Glomerular visceral epithelial cell (primary cell): ENCODE measurements around the gene TMEM109.

ENCODE experiments used
- DNase-seq: peaks from one replicate; pipeline ENCODE4 v3.0.0-alpha.2; 2016; ENCODE audit errors: extremely low spot score

The TMEM109 gene

DNA sequence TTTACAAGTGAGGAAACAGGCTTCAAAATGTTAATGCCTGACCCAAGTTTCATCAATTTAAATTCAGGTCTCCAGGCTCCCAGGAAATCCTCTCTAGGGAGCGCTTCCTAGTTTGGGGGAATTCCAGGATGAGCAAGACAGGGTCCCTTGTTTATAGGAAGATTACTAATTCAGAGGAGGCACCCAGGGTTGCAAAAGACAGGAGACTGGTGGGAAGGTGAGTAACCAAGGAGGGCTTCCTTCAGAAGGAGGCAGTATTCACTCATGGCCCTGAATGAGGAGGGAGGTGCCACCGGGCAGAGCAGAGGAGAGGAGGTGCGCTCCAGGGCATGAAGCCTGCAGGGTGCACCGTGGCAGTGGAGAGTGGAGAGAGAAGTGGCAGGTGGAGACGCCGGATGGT, 11.9 kb downstream of the TMEM109 start:
- DNase-seq = peak; percentile 69

DNA sequence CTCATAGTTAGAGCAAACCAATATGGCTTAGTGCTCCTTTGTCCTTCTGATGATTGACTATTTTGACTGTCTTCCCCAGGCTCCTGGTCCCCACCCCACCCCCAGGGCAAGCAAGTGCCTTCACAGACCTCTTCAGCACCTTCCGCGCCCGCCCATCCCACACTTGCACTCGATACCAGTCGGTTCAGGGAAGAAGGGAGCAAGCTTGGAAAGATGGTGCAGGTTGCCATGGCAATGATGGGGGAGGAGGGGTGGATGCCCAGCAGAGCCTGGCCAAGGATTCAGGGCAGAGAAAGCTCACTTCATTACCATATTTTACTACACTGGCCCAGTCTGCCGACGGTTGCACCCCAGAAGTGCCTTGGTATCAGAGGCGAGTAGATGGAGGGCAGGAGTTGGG, 12.5 kb downstream of the TMEM109 start:
- no peak for DNase-seq

DNA sequence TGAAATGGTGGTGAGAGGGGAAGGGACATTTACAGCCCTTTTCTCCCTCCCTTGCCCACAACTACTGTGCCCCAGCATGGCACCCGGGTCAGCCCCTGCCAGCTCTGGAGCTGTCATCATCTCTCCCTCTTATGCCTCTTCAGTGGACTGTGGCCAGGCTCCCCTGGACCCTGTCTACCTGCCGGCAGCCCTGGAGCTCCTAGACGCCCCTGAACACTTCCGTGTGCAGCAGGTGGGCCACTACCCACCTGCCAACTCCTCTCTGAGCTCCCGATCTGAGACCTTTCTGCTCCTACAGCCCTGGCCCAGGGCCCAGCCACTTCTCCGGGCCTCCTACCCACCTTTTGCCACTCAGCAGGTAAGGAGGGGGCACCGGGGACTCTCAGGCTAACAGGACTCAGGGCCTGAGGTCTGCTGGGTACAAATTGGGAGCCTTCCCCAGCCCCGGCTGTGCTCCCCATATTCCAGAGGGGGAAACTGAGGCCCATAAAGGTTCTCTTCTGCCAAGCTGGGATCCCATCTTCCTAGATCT, 13.2 kb downstream of the TMEM109 start:
- DNase-seq = no peak

DNA sequence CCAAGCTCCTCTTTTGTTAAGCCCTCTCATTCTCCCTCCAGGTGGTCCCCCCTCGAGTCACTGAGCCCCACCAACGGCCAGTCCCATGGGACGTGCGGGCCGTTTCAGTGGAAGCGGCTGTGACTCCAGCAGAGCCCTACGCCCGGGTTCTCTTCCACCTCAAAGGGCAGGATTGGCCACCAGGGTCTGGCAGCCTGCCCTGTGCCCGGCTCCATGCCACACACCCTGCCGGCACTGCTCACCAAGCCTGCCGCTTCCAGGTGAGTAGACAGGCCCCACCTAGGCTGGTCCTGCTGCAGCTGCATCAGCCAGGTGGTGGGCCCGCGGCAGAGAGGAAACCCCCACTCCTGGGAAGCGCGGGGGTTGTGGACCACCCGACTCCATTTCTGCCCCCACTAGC, 13.6 kb downstream of the TMEM109 start:
- DNase-seq = no peak

DNA sequence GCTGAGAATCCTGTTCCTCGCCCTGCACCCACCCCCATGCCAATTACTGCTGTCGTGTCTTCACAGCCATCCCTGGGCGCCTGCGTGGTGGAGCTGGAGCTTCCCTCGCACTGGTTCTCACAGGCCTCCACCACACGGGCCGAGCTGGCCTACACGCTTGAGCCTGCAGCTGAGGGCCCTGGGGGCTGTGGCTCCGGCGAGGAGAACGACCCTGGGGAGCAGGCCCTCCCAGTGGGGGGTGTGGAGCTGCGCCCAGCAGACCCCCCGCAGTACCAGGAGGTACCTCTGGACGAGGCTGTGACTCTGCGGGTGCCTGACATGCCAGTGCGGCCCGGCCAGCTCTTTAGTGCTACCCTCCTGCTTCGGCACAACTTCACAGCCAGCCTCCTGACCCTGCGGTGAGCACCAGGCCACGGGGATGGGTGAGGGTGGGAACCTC, 14.6 kb downstream of the TMEM109 start:
- DNase-seq = no peak

DNA sequence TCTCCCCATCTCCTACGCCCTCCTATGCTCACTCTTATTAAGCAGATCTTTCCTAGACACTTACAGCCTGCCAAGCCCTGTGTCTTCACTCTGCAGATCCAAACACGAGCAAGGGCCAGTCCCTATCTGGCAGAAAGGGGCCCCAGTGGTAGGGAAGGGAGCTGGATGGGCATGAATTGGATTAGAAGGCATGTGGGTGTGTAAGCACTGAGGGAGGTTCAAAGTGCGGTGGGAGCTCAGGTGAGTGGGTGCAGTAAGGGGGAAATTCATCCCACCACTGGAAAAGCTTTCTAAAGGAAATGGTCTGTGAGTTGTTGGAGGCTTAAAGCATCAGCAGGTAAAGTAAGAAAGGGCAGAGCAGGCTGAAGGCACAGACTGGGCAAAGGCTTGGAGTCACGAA, 15.8 kb downstream of the TMEM109 start:
- no peak for DNase-seq

DNA sequence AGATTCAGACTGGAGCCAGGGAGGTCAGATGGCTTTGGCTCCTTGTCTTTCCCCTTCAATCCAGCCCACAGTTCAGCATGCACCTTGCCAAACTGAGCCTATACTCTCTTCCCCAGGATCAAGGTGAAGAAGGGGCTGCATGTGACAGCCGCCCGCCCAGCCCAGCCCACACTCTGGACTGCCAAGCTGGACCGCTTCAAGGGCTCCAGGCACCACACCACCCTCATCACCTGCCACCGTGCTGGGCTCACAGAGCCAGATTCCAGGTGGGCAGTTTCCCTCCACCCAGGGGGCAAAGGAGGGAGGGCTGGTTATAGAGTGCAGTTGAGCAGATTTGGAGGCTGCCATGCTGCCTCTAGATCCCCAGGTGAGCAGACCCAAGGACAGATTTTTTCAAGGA, 16.4 kb downstream of the TMEM109 start:
- DNase-seq = no peak

DNA sequence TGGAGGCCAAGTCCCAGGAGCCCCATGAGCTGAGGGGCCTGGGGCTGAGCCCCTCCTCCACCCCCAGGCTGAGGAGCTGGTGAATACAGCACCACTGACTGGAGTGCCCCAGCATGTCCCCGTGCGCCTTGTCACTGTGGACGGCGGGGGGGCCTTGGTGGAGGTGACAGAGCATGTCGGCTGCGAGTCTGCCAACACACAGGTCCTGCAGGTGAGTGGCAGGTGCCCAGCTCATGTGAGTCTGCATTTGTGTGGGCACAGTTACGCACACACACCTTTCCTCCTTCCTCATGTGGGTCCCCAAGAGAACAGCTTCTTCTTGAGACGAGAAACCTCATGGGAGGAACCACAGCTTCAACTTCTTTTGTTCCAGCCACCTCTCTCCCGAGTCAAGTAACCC, 18.0 kb downstream of the TMEM109 start:
- DNase-seq = no peak

DNA sequence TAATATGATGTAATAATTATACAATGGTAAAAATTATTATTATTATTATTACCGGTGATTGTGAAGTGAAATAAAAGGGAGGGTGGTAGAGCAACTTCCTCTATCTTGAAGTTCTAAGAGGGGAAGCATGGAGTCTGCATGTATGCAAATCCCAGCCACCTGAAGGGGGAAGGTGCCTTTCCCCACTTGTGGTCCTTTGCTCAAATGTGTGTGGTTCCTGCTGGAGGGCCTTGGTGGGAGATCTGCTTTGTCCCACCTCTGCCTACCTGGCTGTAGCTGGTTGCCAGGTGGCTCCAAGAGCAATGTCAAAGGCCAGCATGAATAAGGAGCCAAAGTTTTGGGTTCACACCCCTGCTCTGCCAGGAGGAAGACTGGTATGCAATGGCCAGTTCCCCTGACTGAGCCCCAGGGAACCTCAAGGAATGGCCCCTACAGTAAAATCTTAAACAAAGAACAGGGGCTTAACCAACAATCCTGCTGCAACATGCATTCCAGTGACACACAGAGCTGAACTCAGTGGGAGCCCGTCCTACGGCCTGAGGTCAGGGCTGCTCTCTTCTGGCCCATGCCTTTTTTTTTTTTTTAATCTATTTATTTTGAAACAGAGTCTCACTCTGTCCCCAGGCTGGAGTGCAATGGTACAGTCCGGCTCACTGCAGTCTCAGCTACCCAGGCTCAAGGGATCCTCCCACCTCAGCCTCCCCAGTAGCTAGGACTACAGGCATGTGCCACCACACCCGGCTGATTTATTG, 18.8 kb downstream of the TMEM109 start:
- DNase-seq = no peak

DNA sequence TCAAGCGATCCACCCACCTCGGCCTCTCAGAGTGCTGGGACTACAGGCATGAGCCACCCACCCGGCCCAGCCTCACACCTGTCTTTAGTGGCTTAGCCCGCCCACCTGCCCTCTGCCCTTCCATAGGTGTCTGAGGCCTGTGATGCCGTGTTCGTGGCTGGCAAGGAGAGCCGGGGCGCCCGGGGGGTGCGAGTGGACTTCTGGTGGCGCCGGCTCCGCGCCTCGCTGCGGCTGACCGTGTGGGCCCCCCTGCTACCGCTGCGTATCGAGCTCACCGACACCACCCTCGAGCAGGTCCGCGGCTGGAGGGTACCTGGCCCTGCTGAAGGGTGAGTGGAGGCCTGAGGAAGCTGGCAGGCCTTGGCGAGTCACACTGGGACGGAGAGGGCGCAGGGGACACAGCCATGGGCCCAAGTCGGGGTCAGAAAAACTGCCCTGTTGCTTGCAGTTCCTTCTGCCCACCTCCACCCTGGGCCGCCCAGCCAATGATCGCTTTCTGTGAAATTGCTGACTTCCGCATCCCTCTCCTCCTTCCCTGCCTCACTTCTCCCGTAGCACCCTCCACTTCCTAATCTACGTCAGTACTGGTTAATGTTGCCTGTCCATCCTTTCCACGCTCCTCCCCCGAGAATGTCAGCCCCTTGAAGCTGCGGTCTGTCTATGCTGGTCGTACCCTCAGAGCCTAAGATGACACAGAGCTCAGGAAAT, 19.6 kb downstream of the TMEM109 start:
- DNase-seq = no peak

DNA sequence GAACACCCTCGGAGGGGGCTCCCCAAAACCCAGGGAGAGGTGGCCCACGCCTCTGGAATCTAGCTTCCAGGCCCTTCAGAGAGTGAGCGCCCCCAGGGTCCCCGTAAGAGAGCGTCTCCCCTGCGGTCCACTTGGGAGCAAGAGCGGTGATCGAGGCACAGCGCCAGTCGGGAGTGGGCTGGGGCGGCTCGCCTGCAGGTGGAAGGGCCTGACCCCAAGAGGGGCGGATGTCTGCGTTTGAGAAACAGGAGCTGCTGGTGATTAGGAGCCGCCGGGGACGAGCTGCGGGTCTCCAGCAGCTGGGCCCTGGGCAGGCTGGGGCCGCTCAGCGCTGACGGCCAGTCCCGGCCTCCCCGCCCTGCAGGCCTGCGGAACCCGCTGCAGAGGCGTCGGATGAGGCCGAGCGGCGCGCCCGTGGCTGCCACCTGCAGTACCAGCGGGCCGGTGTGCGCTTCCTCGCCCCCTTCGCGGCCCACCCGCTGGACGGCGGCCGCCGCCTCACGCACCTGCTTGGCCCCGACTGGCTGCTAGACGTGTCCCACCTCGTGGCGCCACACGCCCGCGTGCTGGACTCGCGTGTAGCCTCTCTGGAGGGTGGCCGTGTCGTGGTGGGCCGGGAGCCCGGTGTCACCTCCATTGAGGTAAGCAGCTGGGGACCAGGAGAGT, 20.3 kb downstream of the TMEM109 start:
- DNase-seq = no peak

DNA sequence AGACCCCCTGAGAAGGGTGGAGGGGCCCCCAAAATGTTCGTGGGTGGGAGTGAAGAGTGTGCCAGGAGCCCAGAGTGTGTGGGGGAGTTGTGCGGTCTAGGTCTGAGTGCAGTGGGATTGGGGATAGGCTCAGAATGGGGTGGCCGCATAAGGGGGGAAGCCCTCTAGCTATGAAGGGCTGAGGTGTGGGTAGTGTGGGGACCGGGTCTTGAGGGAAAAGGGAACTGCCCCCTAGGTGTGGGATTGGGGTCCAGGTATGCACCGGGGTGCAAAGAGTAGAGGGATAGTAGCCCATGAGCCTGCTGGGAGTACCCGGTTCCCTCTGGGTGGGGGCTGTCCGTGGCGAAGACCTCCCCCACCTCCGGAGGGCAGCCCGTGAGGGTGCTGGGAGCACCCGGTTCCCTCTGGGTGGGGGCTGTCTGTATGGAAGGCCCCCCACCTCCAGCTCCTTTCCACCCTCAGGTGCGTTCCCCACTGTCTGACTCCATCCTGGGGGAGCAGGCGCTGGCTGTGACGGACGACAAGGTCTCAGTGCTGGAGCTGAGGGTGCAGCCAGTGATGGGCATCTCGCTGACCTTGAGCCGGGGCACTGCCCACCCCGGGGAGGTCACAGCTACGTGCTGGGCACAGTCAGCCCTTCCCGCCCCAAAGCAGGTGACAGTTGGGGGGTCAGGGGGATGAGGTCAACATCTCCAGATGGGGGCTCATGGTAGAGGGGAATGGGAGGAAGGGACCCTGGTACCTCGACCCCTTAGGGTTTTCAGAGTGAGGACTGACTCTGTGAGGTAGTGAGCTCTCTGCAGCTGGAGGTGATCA, 21.0 kb downstream of the TMEM109 start:
- DNase-seq = no peak

DNA sequence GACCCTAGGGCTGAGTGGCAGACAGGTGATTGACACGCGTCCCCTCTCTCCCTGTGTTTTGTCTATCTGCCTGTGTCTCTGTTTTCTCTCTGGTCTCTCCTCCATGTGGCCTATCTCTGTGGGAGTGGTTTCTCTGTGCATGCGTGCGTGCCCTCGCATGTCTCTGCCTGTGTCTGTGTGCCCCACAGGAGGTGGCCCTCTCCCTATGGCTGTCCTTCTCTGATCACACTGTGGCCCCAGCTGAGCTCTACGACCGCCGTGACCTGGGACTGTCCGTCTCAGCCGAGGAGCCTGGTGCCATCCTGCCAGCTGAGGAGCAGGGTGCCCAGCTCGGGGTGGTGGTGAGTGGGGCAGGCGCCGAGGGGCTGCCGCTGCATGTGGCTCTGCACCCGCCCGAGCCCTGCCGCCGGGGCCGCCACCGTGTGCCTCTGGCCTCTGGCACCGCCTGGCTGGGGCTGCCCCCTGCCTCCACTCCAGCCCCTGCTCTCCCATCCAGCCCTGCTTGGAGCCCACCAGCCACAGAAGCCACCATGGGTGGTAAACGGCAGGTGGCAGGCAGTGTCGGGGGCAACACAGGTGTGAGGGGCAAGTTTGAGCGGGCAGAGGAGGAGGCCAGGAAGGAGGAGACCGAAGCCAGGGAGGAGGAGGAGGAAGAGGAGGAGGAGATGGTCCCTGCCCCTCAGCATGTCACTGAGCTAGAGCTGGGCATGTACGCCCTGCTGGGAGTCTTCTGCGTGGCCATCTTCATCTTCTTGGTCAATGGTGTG, 21.9 kb downstream of the TMEM109 start:
- DNase-seq = no peak

DNA sequence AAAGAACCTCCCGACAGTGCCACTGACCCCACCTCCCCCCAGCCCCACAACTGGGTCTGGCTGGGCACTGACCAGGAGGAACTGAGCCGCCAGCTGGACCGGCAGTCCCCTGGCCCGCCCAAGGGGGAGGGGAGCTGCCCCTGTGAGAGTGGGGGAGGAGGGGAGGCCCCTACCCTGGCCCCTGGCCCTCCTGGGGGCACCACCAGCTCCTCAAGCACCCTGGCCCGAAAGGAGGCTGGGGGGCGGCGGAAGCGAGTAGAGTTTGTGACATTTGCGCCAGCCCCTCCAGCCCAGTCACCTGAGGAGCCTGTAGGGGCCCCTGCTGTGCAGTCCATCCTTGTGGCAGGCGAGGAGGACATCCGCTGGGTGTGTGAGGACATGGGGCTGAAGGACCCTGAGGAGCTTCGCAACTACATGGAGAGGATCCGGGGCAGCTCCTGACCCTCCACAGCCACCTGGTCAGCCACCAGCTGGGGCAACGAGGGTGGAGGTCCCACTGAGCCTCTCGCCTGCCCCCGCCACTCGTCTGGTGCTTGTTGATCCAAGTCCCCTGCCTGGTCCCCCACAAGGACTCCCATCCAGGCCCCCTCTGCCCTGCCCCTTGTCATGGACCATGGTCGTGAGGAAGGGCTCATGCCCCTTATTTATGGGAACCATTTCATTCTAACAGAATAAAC, 22.6 kb downstream of the TMEM109 start:
- DNase-seq = no peak

DNA sequence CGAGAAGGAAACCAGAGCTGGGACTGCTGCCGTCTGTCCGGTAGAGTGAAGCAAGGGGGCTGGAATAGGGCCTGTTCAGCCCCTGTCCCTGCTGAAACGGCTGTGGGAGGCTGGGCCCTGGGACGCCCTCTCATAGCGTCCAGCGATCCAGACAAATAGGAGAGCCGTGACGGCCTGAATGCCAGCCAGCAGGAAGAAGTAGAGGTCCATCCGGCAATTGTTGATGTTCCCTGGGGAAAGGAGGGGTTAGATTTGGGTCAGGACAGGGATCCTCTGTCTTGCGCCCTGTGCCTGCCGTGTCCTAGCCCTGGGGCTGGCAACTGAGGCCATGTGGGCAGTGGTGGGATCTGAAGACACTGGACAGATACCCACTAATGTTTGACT, 23.2 kb downstream of the TMEM109 start:
- DNase-seq = no peak

DNA sequence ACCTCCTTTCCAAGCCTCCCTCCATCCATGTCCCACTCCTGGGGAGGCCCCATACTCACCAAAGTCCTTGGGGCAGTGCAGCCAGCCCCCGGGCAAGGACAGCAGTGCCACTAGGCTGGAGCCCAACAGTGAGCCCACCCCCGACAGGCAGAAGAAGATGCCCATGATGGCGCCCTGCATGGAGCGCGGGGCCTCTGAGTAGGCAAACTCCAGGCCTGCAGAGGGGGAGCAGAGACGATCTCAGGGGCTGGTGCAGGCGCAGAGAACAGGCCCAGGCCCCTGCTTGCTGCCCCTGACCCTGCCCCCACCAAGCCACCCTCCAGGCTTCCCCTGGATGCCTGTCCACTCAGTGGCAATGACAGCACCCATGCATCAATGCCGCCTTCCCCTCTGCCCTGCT, 23.9 kb downstream of the TMEM109 start:
- no peak for DNase-seq

DNA sequence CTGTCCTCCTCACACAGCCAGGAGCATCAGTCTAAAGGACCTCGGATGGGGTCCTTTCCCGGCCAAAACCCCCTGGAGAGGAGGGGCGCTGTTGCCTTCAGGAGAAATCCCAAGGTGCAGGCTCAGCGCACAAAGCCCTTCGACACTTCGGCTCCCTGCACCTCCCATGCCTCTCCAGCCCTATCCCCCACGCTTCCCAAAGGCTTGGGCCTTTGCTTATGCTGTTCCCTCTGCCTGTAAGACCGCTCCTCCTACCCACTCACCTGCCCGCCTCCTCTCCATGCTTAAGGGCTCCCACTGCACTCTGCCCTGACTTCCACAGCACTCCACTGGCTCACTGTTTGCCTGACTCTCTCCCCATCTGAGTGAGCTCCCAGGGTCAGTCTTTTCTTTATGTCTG, 24.5 kb downstream of the TMEM109 start:
- no peak for DNase-seq

DNA sequence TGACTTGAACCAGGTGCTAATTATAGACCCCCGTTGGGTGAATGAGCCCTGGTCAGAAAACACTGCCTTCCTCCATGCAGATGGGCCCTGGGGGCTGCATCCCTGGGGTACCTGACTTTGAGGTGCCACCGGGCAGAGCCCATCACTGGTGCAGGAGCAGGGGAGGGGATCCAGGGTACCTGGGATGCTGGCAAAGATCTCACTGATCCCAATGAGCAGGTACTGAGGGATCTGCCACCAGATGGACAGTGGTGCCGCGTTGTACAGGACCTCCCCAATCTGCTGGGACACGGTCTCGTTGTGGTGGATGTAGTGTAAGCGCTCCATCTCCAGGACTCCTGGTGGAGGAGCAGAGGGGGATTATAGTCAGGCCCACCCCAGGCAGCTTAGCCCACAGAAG, 25.3 kb downstream of the TMEM109 start:
- DNase-seq = no peak

DNA sequence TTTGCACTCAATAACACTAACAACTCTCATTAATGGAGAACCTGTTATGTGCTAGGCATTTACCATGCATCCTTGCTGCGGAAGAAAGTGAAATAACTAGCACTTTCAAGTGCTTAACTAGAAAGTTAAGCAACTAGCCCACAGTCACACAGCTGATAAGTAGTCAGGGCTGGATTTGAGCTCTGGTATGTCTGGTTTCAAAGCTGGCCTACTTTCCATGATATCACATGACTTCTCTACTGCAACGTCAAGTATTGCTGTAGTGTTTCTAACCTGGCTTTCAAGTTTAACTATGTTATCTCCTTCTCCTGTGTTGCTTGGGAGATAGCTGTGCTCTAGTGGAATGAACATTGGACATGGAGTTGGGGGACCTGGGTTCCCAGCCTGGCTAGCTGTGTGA, 25.9 kb downstream of the TMEM109 start:
- no peak for DNase-seq

DNA sequence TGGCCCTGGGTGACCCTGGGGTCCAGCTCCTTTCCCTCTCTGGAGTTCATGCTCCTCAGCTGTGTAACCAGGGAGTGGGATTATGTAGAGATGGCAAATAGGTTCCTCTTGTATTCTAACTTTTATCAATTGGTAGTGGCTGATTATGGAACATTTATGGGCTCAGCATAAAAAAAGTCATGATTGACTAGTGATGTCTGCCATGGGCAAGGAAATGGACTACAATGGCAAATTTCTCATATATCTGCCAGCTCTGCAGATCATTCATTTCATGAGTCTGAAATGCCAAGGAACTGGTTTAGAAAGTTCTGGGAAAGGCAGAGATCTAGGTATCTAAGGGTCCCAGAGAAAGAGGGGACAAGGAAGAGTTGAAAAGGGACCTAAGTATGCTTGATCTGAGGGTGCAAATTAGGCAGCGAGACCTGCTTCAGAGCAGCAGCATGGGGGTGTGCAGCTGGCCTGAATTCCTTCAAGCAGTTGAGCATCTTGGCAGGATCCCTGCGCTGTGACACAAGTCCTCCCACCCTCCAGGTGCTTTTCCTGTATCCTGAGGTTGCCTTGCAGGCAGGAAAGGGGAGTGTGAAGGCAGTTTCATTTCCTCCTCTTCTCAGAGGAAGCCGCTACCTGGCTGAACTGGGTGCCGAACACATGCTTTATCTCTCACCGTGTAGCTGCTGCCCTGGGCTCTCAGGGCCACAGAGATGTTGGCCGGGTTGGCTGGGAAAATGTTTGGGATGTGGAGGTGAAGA, 27.6 kb downstream of the TMEM109 start:
- no peak for DNase-seq
